ENCODE measurements around the gene MIGA2. TPM values are rescaled to one million over a fixed set of nuclear protein-coding genes. Genes with fewer than 3 reads are reported as not detected.

The MIGA2 gene
- total RNA-seq, 1 experiment from 2014 or later = 29.6 TPM

- peaks cover 5% of the 10 kb centered on the region; the same call in 1 of the 2 replicates for H3K36me3 ChIP-seq (ENCODE audit: low read depth, low read length)
- ChIA-PET CTCF (no interaction called here), POLR2A (ENCODE audit: unreplicated experiment) (no interaction called here)
- H3K9me2 ChIP-seq (replicated peaks; ENCODE audit: low read length) = no peaks in the 10 kb centered on the region
- intact Hi-C loops (cut with micrococcal nuclease) = no loop called here
- H3K4me1 ChIP-seq (ENCODE audit: insufficient read depth, low read length) = no peaks in the 10 kb centered on the region
- H4K20me1 ChIP-seq (ENCODE audit: low read length) = no peaks in the 10 kb centered on the region
- no peak overlapping the region for H2AFZ ChIP-seq (ENCODE audit: low read length)
- H3F3A ChIP-seq (ENCODE audit: low read length, unreplicated experiment) = no peaks in the 10 kb centered on the region
- BruUV-seq (replicated peaks) = no TSS peak
- ATAC-seq (no peak), DNase-seq (no peak)
- TF ChIP-seq, protein P1, sequence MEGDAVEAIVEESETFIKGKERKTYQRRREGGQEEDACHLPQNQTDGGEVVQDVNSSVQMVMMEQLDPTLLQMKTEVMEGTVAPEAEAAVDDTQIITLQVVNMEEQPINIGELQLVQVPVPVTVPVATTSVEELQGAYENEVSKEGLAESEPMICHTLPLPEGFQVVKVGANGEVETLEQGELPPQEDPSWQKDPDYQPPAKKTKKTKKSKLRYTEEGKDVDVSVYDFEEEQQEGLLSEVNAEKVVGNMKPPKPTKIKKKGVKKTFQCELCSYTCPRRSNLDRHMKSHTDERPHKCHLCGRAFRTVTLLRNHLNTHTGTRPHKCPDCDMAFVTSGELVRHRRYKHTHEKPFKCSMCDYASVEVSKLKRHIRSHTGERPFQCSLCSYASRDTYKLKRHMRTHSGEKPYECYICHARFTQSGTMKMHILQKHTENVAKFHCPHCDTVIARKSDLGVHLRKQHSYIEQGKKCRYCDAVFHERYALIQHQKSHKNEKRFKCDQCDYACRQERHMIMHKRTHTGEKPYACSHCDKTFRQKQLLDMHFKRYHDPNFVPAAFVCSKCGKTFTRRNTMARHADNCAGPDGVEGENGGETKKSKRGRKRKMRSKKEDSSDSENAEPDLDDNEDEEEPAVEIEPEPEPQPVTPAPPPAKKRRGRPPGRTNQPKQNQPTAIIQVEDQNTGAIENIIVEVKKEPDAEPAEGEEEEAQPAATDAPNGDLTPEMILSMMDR (conservative IDR thresholded peaks at IDR 0.05; ENCODE audit: low read depth, low read length) = no peak
- no peak for TF ChIP-seq EZH2 (IDR thresholded peaks at IDR 0.05; ENCODE audit: low read length, unreplicated experiment)
- no peak for TF ChIP-seq EZH2phosphoT487 (IDR thresholded peaks at IDR 0.05; ENCODE audit: borderline replicate concordance, low read length)
- no peaks in the 10 kb centered on the region for H3K79me2 ChIP-seq (ENCODE audit: low read length)
- no peak overlapping the region for H3K9ac ChIP-seq (ENCODE audit: low read length)
- no peak overlapping the region for H3K27ac ChIP-seq (ENCODE audit: low read length)
- no peaks in the 10 kb centered on the region for H3K9me3 ChIP-seq (ENCODE audit: low read length)
- no peaks in the 10 kb centered on the region for H3K27me3 ChIP-seq (ENCODE audit: low read length)
- no peak overlapping the region for H3K4me2 ChIP-seq (ENCODE audit: low read length)
- H3K4me3 ChIP-seq (ENCODE audit: low read length) = no peak overlapping the region
Measured at GRCh38 chr9:129093602-129094386, 57.4 kb downstream of the MIGA2 start.

- H3K9me2 ChIP-seq (replicated peaks; ENCODE audit: low read length) = no peaks in the 10 kb centered on the region
- no peak overlapping the region for H3K4me3 ChIP-seq (ENCODE audit: low read length)
- no peaks in the 10 kb centered on the region for H3K79me2 ChIP-seq (ENCODE audit: low read length)
- no peaks in the 10 kb centered on the region for H3K9me3 ChIP-seq (ENCODE audit: low read length)
- BruUV-seq (replicated peaks) = no TSS peak
- H3K27me3 ChIP-seq (ENCODE audit: low read length) = no peaks in the 10 kb centered on the region
- intact Hi-C loops (cut with micrococcal nuclease) = no loop called here
- no peak overlapping the region for H2AFZ ChIP-seq (ENCODE audit: low read length)
- H4K20me1 ChIP-seq (ENCODE audit: low read length) = no peaks in the 10 kb centered on the region
- DNase-seq (no peak), ATAC-seq (no peak)
- no peaks in the 10 kb centered on the region for H3F3A ChIP-seq (ENCODE audit: low read length, unreplicated experiment)
- H3K36me3 ChIP-seq (ENCODE audit: low read depth, low read length) = peaks cover 5% of the 10 kb centered on the region; the same call in 1 of the 2 replicates
- ChIA-PET POLR2A (ENCODE audit: unreplicated experiment) (no interaction called here), CTCF (no interaction called here)
- H3K4me1 ChIP-seq (ENCODE audit: insufficient read depth, low read length) = no peaks in the 10 kb centered on the region
- no peak overlapping the region for H3K9ac ChIP-seq (ENCODE audit: low read length)
- H3K4me2 ChIP-seq (ENCODE audit: low read length) = no peak overlapping the region
- TF ChIP-seq EZH2phosphoT487 (IDR thresholded peaks at IDR 0.05; ENCODE audit: borderline replicate concordance, low read length) = no peak
- TF ChIP-seq, protein P1 (conservative IDR thresholded peaks at IDR 0.05; ENCODE audit: low read depth, low read length) = no peak
- no peak for TF ChIP-seq EZH2 (IDR thresholded peaks at IDR 0.05; ENCODE audit: low read length, unreplicated experiment)
- H3K27ac ChIP-seq (ENCODE audit: low read length) = no peak overlapping the region
Measured at GRCh38 chr9:129094387-129095169, 58.2 kb downstream of the MIGA2 start.

Measured in PC-3 (cell line).